T-helper 2 cell treated with Interferon-gamma antibody and Interleukin-4, amounts not matched to agents 5 μg/mL and 100 μg/mL, for 36 hours (primary cell): ENCODE results near the gene CA11.

Experiments used
- DNase-seq: peaks from one replicate; pipeline ENCODE4 v3.0.0; 2021; ENCODE audit warnings: low spot score
- H3K27ac Mint-ChIP-seq: one replicate; pipeline ENCODE4 v1.8.0; 2021; ENCODE audit warnings: mild to moderate bottlenecking, mixed read lengths
- H3K27me3 Mint-ChIP-seq: one replicate; pipeline ENCODE4 v1.8.0; 2021; ENCODE audit warnings: low read depth, mixed read lengths
- H3K36me3 Mint-ChIP-seq: one replicate; pipeline ENCODE4 v1.8.0; 2021; ENCODE audit warnings: low read depth, mixed read lengths
- H3K4me1 Mint-ChIP-seq: one replicate; pipeline ENCODE4 v1.8.0; 2021; ENCODE audit warnings: low read depth, mixed read lengths
- H3K4me3 Mint-ChIP-seq: one replicate; pipeline ENCODE4 v1.8.0; 2022; ENCODE audit warnings: mild to moderate bottlenecking, moderate library complexity, mixed read lengths
- H3K9me3 Mint-ChIP-seq: one replicate; pipeline ENCODE4 v1.8.0; 2021; ENCODE audit warnings: mixed read lengths

The CA11 gene

DNA sequence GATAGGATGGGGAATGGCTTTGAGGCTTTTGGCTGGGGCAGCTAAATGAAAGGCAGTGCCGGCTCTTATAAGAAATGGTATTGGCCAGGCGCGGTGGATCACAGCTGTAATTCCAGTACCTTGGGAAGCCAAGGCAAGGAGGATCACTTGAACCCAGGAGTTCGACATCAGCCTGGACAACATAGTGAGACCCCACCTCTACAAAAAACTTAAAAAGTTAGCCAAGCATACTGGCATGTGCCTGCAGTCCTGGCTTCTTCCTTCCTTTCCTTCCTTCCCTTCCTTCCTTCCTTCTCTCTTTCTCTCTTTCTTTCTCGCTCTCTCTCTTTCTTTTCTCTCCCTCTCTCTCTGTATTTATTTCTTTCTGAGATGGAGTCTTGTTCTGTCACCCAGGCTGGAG lies 3.1 kb downstream of the CA11 start:
- Mint-ChIP-seq H3K4me3 (no peak overlapping the region), H3K36me3 (no peaks in the 10 kb centered on the region), H3K27me3 (peaks cover 3% of the 10 kb centered on the region), H3K4me1 (peaks cover 31% of the 10 kb centered on the region), H3K9me3 (peaks cover 5% of the 10 kb centered on the region), H3K27ac (no peak overlapping the region)
- no peak for DNase-seq

DNA sequence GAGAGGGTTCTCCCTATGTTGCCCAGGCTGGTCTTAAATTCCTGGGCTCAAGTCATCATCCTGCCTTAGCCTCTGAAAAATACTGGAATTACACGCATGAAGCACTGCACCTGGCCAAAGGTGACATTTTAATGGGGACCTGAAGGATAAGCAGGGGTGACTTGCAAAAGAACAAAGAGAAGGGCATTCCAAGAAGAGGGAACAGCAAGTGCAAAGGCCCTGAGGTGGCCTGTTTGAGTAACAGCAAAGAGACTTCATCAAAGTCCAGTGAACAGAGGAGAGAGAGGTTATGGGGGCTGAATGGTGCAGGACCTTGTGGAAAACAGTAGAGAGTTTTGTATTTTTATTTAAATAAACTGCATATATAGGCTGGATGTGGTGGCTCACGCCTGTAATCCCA lies 4.1 kb downstream of the CA11 start:
- peaks cover 30% of the 10 kb centered on the region for H3K4me1 Mint-ChIP-seq

DNA sequence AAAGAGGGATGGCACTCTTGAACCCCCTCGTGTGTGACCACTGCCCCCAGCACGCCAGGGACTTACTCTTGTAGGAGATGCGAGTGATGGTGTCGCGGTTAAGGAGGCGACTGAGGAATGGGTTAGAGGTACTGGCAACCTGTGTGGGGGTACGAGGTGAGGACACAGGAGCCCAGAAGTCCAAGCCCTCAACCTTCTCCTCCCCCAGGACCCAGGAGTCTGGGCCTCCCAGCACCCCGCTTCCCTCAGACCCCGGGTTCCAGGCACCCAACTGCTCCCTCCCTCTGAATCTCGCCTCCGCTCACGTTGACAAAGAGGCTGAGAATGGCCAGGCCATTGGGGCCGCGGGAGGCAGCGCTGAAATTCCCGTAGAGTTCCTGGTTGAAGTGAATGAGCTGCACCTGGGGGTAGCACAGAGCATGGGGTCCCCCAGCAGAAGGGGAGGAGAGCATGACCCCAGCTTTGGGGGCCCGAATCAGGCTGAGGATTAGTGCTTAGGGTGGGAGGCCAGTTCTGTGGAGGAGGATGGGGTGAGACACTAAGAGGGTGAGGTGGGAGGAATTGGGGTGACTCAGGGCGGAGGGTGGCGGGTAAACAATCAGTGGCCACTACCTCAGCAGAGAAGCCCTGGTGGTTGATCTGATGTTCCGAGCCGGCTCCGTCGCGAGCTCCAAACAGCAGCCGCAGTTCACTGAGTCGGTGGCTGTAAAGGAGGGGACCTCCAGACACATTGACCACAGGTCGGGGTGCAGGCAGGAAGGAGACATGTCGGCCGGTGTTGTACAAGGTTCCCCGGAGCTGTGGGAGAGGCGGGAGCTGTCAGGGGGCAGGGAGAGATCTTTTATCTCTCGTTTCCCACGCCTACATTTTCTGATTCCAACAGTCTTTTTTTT lies 6.3 kb downstream of the CA11 start:
- H3K4me3 Mint-ChIP-seq: no peak overlapping the region
- DNase-seq: no peak
- H3K4me1 Mint-ChIP-seq: peaks cover 28% of the 10 kb centered on the region
- H3K9me3 Mint-ChIP-seq: peaks cover 5% of the 10 kb centered on the region
- H3K36me3 Mint-ChIP-seq: no peaks in the 10 kb centered on the region
- no peaks in the 10 kb centered on the region for H3K27me3 Mint-ChIP-seq
- no peak overlapping the region for H3K27ac Mint-ChIP-seq

More for the DNA sequence above, 4.1 kb downstream of the CA11 start:
- Mint-ChIP-seq H3K36me3 (no peaks in the 10 kb centered on the region), H3K4me3 (no peak overlapping the region), H3K27ac (no peak overlapping the region), H3K9me3 (peaks cover 5% of the 10 kb centered on the region), H3K27me3 (peaks cover 3% of the 10 kb centered on the region)
- DNase-seq: no peak

DNA sequence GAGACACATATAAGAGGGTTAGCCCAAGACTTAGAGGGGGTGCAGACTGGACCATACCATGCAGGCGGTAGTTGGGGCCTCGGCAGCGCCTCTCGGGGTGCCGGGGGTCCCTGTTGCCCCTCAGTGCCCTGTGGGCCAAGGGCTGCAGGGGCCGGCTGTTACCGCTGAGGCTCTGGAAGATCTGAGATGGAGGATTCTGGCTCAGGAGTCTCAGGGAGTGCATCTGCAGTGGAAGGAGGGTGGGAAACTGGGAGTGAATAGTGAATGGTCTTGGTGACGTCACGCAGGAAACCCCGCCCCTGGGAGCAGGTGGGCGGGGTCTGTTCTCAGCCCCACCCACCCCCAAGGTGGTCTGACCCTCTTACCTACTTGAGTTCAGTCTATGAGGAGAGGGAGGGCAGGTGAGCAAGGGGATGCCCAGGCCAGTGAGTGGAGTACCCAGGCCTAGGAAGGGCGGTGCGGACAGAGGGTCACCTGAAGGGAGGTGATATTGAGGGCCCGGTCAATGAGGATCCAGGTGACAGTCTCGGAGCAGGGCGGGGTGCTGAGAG lies 7.1 kb downstream of the CA11 start:
- peaks cover 5% of the 10 kb centered on the region for H3K9me3 Mint-ChIP-seq
- H3K4me3 Mint-ChIP-seq: peak overlapping the region; percentile 85
- H3K36me3 Mint-ChIP-seq: no peaks in the 10 kb centered on the region
- no peaks in the 10 kb centered on the region for H3K27me3 Mint-ChIP-seq
- H3K4me1 Mint-ChIP-seq: peaks cover 28% of the 10 kb centered on the region
- peak overlapping the region; percentile 100 for H3K27ac Mint-ChIP-seq
- no peak for DNase-seq

DNA sequence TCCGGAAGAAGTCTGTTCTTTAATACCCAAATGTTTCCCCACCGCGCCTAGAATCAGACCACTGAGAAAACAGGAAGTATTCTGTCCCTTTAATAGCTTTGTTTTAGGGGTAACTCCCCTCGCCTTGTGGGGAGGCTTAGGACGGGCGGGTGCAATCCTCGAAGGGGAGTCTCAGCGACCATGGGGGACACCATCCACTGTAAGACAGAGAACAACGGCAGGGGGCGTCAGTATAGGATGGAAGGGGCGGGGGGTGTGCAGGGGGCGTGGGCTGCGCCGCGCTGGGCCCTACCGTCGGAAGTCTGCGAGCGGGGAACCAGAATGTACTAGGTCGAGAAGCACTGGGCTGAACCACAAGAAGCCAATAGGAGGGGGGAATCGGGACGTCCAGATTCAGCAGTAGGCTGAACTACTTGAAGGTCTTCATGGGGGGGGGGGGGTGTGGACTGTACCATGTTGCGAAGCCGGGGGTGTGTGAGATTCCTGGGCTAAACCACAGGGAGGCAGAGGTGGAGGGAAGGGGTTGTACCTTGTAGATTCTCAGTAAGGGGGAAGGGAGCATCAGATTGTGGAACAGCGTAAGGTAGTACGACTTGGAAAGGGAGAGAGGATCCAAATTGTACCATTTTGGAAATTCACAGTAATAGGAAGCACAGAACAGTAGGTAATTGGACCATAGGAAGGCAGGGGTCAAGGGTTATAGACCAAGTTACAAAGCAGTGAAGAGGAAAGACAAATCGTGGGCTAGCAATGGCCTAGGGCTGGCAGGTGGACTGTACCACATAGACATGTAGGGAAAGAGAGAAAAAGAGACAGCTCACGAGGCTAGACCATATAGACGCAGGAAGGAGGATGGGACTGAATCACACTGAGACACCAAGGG lies 7.8 kb downstream of the CA11 start:
- H3K4me1 Mint-ChIP-seq: peaks cover 32% of the 10 kb centered on the region
- peak; percentile 73 for DNase-seq
- H3K27me3 Mint-ChIP-seq: no peaks in the 10 kb centered on the region
- peak overlapping the region; percentile 100 for H3K27ac Mint-ChIP-seq
- no peaks in the 10 kb centered on the region for H3K36me3 Mint-ChIP-seq
- H3K4me3 Mint-ChIP-seq: peak overlapping the region; percentile 85
- peaks cover 5% of the 10 kb centered on the region for H3K9me3 Mint-ChIP-seq

DNA sequence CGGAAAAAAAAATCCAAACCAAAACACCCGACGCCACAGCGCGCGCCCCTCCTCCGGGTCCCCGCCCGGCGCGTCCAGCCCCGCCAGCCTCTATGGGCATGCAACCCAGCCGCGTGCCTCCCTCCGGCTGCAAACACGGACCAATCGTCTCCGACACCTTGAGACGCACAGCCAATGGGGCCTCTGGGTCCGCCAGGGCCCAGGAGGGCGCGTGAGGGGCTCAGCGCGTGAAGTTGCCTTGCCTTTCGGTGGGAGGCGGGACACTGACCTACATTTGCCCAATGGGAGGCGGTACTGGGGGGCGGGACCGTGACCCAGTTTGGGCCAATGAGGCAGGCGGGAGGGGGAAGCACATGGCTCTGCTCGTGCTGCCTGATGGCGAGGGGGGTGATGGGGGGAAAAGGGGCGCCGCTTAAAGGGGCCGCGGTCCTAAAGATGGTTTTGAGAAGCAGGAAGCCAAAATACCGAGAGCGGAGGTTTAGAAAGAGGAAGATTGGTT lies 8.5 kb downstream of the CA11 start:
- peak overlapping the region; percentile 100 for H3K27ac Mint-ChIP-seq
- peaks cover 5% of the 10 kb centered on the region for H3K9me3 Mint-ChIP-seq
- H3K27me3 Mint-ChIP-seq: no peaks in the 10 kb centered on the region
- peak; percentile 98 for DNase-seq
- H3K4me3 Mint-ChIP-seq: peak overlapping the region; percentile 85
- peaks cover 32% of the 10 kb centered on the region for H3K4me1 Mint-ChIP-seq
- no peaks in the 10 kb centered on the region for H3K36me3 Mint-ChIP-seq

DNA sequence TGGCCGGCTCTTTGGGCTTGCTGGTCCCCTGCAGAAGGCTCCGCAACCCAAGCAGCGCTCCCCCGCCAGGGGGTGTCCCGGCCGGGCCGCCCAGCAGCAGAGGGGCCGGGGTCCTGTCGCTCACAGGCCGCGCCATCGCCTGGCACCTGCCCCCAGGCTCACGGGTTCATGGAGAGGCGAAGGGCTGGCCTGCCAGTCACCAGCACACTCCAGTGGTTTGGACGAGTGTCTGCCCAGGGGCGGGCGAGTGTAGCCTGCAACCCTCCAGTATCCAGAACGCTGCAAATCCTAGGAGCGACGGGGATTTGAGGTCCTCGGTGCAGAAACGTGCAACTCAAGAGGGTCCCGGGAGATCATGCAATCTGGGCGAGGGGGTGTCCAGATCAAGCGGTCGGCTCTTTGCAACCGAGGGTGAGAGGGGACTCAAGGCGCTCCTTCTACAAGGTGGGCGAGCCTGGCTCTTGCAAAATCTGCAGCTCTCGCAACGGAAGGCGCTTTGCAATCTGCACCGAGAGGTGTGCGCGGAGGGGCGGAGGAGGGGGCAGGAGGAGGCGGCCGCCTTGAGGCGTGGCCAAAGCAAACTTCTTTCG lies 9.0 kb downstream of the CA11 start, which contains the start of gene DBP:
Gene DBP, minus strand, starts transcription at position 521 of the 590 bp plus-strand sequence. Its CDS starts 385 bp downstream, at position 136.
- no peak for DNase-seq
- no peaks in the 10 kb centered on the region for H3K27me3 Mint-ChIP-seq

DNA sequence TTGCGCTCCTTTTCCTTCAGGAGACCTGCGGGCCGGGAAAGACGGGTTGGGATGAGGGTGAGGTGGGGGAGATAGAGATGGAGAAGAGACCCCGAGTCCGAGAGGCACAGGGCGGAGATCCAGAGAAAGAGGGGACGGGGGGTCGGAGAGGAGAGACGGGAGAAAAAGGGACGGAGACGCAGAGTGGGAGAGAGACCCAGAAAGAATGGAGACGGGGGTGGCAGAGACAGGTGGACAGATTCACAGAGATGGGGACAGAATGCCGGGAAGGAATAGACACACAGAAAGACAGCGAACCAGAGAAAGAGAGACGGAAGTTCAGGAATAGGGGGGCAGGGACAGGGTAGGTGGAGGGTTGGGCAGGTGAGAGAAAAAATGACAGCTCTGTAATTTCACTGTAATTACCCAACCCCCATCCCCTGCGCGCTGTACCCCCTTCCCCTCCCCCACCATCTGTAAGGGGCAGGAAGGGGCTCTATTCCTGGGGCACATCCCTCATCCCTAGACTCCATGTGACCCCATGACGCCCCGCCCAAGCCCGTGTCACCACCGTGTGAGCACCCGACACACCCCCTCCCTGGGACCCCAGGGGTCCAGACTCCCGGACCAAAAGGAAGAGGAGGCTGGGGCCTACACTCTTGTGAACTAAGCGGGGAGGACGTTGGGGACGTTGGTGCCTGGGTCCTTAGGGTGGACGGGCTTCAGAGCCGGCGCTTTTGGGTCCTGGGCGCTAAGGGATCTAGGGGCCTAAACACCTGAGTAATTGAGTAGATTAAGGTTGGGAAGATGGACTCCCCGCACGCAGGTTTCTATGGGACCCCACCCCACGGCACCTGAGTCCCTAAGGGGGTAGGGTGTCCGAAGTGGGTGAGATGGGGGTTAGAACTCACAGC lies 9.8 kb downstream of the CA11 start:
- peaks cover 5% of the 10 kb centered on the region for H3K9me3 Mint-ChIP-seq
- H3K4me1 Mint-ChIP-seq: peaks cover 30% of the 10 kb centered on the region
- no peak for DNase-seq
- H3K4me3 Mint-ChIP-seq: peak overlapping the region; percentile 85
- peak overlapping the region; percentile 95 for H3K27ac Mint-ChIP-seq
- H3K27me3 Mint-ChIP-seq: no peaks in the 10 kb centered on the region
- no peaks in the 10 kb centered on the region for H3K36me3 Mint-ChIP-seq

More for the DNA sequence above, 9.0 kb downstream of the CA11 start, which contains the start of gene DBP:
- Mint-ChIP-seq H3K36me3 (no peaks in the 10 kb centered on the region), H3K27ac (peak within 1 kb of the TSS; percentile 100), H3K4me3 (peak within 1 kb of the TSS; percentile 85), H3K4me1 (peaks cover 32% of the 10 kb centered on the region), H3K9me3 (peaks cover 5% of the 10 kb centered on the region)

DNA sequence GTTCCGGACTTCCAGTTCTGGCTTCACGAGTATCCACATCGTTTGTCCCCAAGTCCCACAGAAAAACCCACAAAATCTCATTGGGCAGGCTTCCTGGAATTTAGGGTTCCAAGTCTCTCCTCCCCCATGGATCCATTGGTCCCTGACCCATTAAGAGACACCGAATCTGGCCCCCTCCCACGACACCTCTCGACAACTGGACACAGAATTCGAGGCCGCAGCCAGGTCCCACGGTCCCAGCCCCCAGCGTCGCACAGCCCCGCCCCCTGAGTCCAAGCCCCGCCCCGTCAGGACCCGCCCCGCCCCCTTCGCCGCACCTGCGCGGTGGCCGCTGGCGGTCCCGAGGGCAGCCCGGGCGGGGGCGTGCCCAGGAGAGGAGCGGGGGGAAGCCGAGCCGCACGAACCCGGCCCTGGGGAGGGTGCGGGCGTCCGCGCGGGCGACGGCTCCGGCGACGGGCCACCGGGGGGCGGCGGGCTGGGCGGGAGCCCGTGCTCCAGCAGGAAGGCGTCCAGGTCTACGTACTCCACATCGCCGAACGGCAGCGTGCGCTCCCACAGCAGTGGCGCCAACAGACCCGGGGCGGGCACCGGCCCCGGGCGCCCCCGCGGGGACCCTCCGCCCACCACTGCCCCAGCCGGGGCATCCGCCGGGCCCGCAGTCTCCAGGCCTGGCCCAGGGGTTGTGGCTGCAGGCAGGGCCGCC lies 10.6 kb downstream of the CA11 start:
- Mint-ChIP-seq H3K27me3 (no peaks in the 10 kb centered on the region), H3K27ac (peak overlapping the region; percentile 95), H3K4me1 (peaks cover 30% of the 10 kb centered on the region), H3K9me3 (peaks cover 5% of the 10 kb centered on the region), H3K4me3 (peak overlapping the region; percentile 85), H3K36me3 (peaks cover 4% of the 10 kb centered on the region)
- peak; percentile 79 for DNase-seq

DNA sequence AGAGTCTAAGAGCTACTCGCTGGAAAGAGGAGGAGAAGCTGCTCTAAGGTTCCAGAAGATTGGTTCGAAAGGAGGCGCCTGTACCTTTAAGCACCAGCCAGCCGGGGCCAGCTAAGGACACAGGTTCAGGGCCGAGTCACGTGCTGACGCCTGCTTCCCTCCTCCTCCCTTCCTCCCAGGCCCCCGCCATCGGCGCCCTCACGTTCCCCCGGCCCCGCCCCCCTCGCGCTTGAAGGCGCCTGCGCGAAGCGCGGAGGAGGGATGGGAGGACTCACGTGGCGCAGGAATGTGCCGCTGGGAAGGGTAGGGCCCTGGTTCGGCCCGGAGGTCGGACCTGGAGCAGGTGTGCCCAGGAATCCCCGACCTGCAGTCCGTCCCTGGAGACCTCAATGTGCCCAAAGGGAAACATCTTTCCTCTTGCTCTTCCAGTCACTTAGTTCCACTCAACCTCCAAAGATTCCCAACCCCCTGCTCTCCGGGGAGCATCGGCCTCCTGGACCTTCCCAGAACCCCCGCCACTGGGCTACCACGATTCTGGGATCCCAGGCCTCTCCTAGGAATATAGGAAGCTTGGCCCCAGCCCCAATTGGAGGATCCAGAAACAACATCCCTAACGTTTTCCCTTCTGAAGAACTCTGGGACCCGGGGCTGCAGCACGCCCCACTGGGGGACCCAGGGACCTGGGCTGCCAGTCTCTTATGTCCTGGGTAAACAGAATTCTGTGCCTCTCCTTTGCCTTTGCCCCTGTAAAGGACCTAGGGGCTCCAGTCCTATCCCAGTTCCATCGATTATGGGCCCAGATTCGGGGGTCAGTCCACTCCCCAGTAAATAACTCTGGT lies 11.3 kb downstream of the CA11 start:
- DNase-seq: peak; percentile 90

DNA sequence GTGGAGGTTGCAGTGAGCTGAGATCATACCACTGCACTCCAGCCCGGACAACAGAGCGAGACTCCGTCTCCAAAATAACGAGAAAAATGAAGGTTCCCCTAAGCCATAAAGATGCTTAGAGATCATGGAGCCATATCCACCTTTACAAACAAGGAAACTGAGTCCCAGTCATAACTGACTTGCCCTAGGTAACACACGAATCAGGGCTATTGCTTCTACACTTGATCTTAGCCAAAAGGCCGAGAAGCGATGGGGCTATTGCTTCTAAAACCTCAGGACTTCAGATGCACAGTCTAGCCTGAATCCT lies 12.0 kb downstream of the CA11 start:
- peaks cover 30% of the 10 kb centered on the region for H3K4me1 Mint-ChIP-seq
- no peak for DNase-seq
- H3K4me3 Mint-ChIP-seq: peak overlapping the region; percentile 79
- peaks cover 11% of the 10 kb centered on the region for H3K36me3 Mint-ChIP-seq
- peaks cover 5% of the 10 kb centered on the region for H3K9me3 Mint-ChIP-seq
- peak overlapping the region; percentile 85 for H3K27ac Mint-ChIP-seq
- no peaks in the 10 kb centered on the region for H3K27me3 Mint-ChIP-seq

More for the DNA sequence above, 11.3 kb downstream of the CA11 start:
- peaks cover 9% of the 10 kb centered on the region for H3K36me3 Mint-ChIP-seq
- no peaks in the 10 kb centered on the region for H3K27me3 Mint-ChIP-seq
- H3K4me3 Mint-ChIP-seq: peak overlapping the region; percentile 79
- H3K9me3 Mint-ChIP-seq: peaks cover 5% of the 10 kb centered on the region
- peaks cover 30% of the 10 kb centered on the region for H3K4me1 Mint-ChIP-seq
- peak overlapping the region; percentile 85 for H3K27ac Mint-ChIP-seq
